GM19324 (cell line): ENCODE measurements around the gene MAPK4.
"Not testable (repeated sequence)": the region's sequence is repeated elsewhere in the genome, so short reads cannot be mapped to it uniquely, and the experiment has no call there.

ENCODE experiments used
- ATAC-seq: cut with Tn5 transposase; IDR thresholded peaks from one replicate; pipeline ENCODE4 v1.9.1; 2021; ENCODE audit warnings: mild to moderate bottlenecking, moderate library complexity; ENCODE audit not compliant: unreplicated experiment, low FRiP score

The MAPK4 gene

GRCh38 chr18:50747849-50748242, 188.0 kb downstream of the MAPK4 start:
- no peak for ATAC-seq

- ATAC-seq: no peak
Observed at GRCh38 chr18:50748243-50749229, 188.6 kb downstream of the MAPK4 start.

GRCh38 chr18:50749421-50749820, 189.5 kb downstream of the MAPK4 start:
- no peak for ATAC-seq

GRCh38 chr18:50749945-50750344, 190.1 kb downstream of the MAPK4 start:
- ATAC-seq: no peak

GRCh38 chr18:50750546-50750945, 190.7 kb downstream of the MAPK4 start:
- ATAC-seq: no peak

- no peak for ATAC-seq
Observed at GRCh38 chr18:50751490-50751889, 191.6 kb downstream of the MAPK4 start.

- ATAC-seq: no peak
Observed at GRCh38 chr18:50751947-50752346, 192.1 kb downstream of the MAPK4 start.

- ATAC-seq: no peak
Observed at GRCh38 chr18:50753311-50753710, 193.4 kb downstream of the MAPK4 start.

GRCh38 chr18:50754297-50754696, 194.4 kb downstream of the MAPK4 start:
- ATAC-seq: no peak

GRCh38 chr18:50757358-50757757, 197.5 kb downstream of the MAPK4 start:
- no peak for ATAC-seq

- ATAC-seq: no peak
Observed at GRCh38 chr18:50769463-50769862, 209.6 kb downstream of the MAPK4 start.

- no peak for ATAC-seq
Observed at GRCh38 chr18:50775207-50775606, 215.3 kb downstream of the MAPK4 start.

GRCh38 chr18:50775726-50776125, 215.8 kb downstream of the MAPK4 start:
- no peak for ATAC-seq

- ATAC-seq: no peak
Observed at GRCh38 chr18:50776383-50776782, 216.5 kb downstream of the MAPK4 start.

GRCh38 chr18:50779021-50779420, 219.1 kb downstream of the MAPK4 start:
- not testable (repeated sequence) for ATAC-seq
